ENCODE measurements around the gene ADAMTSL5. TPM values are rescaled to one million over a fixed set of nuclear protein-coding genes. Genes with fewer than 3 reads are reported as not detected.

ADAMTSL5 gene
- total and polyA plus RNA-seq, 2 of the 13 experiments (the other 11 are each of a cell fraction or from before 2014, with no cell fraction given) = 0.60 to 2.7 TPM

GRCh38 chr19:1460033-1460995 is 52.5 kb downstream of the ADAMTSL5 start:
- no peak overlapping the region for H3K4me3 ChIP-seq (replicated peaks in 1 of 3; ENCODE audit: insufficient read depth in 1 of 3, low read depth in 2 of 3, low read length in 3 of 3)
- H3K4me1 ChIP-seq (ENCODE audit: insufficient read depth, low read length) = peaks cover 30% of the 10 kb centered on the region
- H2AFZ ChIP-seq (ENCODE audit: low read length) = no peak overlapping the region
- in situ Hi-C loops (cut with HindIII; ENCODE audit: extremely low pct_ligation_motif_present, low pct_unique_long_range_greater_than_20kb) (no loop called here), intact Hi-C loops (cut with micrococcal nuclease; ENCODE audit: unreplicated experiment) (no loop called here)
- H3K79me2 ChIP-seq (ENCODE audit: insufficient read depth, low read length) = no peaks in the 10 kb centered on the region
- peaks cover 0 to 25% of the 10 kb centered on the region in 2 experiments; a peak in 4 of 5 replicates for H3K27me3 ChIP-seq (ENCODE audit: control insufficient read depth in 1 of 2, insufficient read depth in 2 of 2, low read length in 2 of 2)
- DNase-seq (ENCODE audit: low spot score) (no peak), FAIRE-seq (no peak), ATAC-seq (no peak)
- H4K20me1 ChIP-seq (ENCODE audit: insufficient read depth, low read length) = peaks cover 5% of the 10 kb centered on the region; the same call in 1 of the 2 replicates
- no TSS peak for BruUV-seq (replicated peaks)
- ChIA-PET CTCF (ENCODE audit: low intra/inter-chr PET ratio, low total read pairs) (no interaction called here), POLR2A (no interaction called here)
- H3K36me3 ChIP-seq (replicated peaks in 1 of 2; ENCODE audit: control insufficient read depth in 1 of 2, insufficient read depth in 2 of 2, low read length in 2 of 2) = no peaks in the 10 kb centered on the region
- no peak overlapping the region for H3K27ac ChIP-seq (ENCODE audit: extremely low read length, insufficient read depth, low read length)
- no peaks in the 10 kb centered on the region for H3K9me3 ChIP-seq (ENCODE audit: low read length)
- no peak overlapping the region for H3K4me2 ChIP-seq (ENCODE audit: low read depth, low read length)
- TF ChIP-seq ZNF446 (CRISPR knock-in tag; IDR thresholded peaks at IDR 0.05) = no peak
- peak; percentile 40; the same call in 1 of the 2 replicates for TF ChIP-seq ZMYM3 (CRISPR knock-in tag; IDR thresholded peaks at IDR 0.05)
- TF ChIP-seq FIP1L1 (IDR thresholded peaks at IDR 0.05; ENCODE audit: borderline replicate concordance, insufficient read depth, low read depth, low read length) = no peak
- peak; percentile 85 for TF ChIP-seq HNRNPL (IDR thresholded peaks at IDR 0.05; ENCODE audit: low read depth, low read length)
- no peak for TF ChIP-seq ZKSCAN5 (CRISPR knock-in tag; IDR thresholded peaks at IDR 0.05)
- TF ChIP-seq ARHGAP35 (CRISPR knock-in tag; IDR thresholded peaks at IDR 0.05; ENCODE audit: borderline replicate concordance) = no peak
- TF ChIP-seq ZKSCAN8 (CRISPR knock-in tag; IDR thresholded peaks at IDR 0.05; ENCODE audit: borderline replicate concordance) = no peak
- peak; percentile 82 for TF ChIP-seq ZNF629 (CRISPR knock-in tag; conservative IDR thresholded peaks at IDR 0.05)
- TF ChIP-seq PRDM4 (CRISPR knock-in tag; IDR thresholded peaks at IDR 0.05; ENCODE audit: borderline replicate concordance) = no peak
- no peak for TF ChIP-seq YEATS4 (CRISPR knock-in tag; IDR thresholded peaks at IDR 0.05; ENCODE audit: borderline replicate concordance)
- TF ChIP-seq HHEX (CRISPR knock-in tag; IDR thresholded peaks at IDR 0.05) = no peak
- no peak for TF ChIP-seq ZSCAN25 (CRISPR knock-in tag; IDR thresholded peaks at IDR 0.05)
- TF ChIP-seq RFXAP (CRISPR knock-in tag; IDR thresholded peaks at IDR 0.05; ENCODE audit: borderline replicate concordance) = no peak
- no peak for TF ChIP-seq CEBPG (CRISPR knock-in tag; IDR thresholded peaks at IDR 0.05)
- no peak overlapping the region for H3K9ac ChIP-seq (ENCODE audit: insufficient read depth, low read depth, low read length)
- WGBS (ENCODE audit: low lambda C conversion rate) = 92% methylated on average over 5 of the region's 36 CpGs

Measured in HepG2 (cell line).